TTC549 (cell line): ENCODE data around the gene SMIM23.

Experiments
- FAIRE-seq: peaks from 2 replicates; lab custom pipeline; 2012; peaks lifted over from hg19 to GRCh38; lab: Jason Lieb, UNC

The SMIM23 gene

GRCh38 chr5:171820561-171820960 lies 34.9 kb downstream of the SMIM23 start:
- no peak for FAIRE-seq

DNA sequence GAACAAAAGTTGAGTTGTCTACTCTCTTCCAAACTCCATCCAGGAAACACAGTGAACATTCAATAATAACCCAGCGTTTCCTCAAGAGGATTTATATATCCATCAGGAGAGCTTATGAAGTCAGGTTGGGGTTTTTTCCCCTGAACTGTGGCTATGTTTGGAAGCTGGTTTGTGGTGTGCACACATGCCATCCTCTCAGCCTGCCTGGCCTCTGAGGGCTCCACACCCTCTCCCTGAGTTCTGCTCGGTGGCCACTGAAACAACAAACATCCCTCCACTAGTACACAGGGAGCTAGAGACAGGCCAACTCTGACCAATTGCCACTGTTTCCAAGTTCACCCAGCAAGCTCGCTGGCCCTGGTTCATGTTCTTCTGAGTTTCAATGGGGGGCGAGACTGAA lies 35.7 kb downstream of the SMIM23 start:
- FAIRE-seq: no peak

DNA sequence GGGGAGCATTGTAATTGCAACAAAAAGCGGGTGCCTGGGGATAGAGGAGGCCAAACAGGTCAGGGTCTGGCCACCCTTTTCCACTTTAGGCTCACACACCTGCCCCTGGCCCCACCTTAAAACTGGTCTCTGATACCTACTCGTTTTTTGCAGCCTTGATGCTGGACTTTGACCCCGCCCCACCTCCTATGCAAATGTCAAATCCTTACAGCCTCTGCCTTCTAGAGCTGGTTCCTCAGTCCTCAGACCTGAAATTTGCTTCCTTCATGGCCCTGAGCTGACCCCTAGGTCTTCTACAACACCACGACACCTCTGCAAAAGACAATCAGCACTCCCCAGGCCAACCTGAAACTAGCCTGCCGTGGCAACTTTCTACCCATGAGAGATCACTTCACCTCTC lies 37.7 kb downstream of the SMIM23 start:
- FAIRE-seq: no peak

DNA sequence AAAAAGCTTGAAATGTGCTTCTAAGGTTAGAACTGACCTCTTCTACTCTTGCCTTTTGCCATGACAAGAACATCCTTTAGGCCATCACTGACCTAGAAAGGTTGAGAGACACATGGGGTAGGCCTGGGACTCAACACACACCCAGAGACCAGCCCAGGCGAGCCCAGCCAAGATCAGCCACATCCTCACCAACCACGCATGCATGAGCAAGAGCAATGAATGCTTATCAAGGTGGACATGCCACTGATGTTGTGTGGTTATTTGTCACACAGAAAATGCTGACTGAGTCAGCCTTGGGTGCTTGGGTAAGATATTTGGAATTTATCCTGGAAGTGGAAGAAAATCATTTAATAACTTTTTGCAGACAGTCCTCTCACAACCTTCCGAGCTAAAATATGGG lies 39.4 kb downstream of the SMIM23 start:
- no peak for FAIRE-seq

DNA sequence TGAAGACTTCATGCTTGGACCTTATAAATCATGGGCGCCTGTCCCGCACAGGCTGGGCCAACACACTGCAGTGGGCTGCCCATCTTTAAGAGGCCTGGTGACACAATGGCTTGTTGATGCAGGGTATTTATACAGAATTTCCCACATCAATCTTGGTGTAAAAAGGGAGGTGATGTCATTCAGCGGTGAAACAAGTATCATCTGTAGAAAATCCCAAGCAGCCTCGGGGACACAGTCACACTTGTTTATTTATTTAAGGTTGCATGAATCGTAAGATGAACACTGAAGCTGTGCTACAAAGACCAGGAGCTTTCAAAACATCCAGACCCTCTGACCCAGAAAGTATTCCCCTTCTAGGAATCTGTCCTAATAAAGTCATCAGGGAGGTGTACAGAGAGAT lies 40.5 kb downstream of the SMIM23 start:
- no peak for FAIRE-seq

- FAIRE-seq: no peak
These were observed 41.5 kb downstream of the SMIM23 start for GRCh38 chr5:171827162-171827561.

DNA sequence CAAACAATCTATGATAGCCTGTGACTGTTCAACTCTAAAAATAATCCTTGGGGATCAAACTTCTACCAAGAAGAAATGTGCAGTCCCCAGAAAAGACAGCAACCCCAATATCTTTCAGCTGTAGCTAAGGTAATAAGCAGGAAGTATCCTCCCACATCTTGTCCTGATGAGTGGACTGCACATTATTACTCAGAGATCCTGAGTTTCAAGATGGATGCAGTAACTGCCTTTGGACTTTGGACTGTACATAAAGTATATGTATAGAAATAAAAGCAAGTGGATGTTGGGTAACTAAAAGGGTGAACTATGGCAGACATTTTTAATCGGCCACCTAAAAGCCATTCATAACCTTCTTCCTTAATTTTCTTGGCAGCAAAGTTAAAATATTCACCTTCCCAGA lies 45.1 kb downstream of the SMIM23 start:
- FAIRE-seq: no peak

DNA sequence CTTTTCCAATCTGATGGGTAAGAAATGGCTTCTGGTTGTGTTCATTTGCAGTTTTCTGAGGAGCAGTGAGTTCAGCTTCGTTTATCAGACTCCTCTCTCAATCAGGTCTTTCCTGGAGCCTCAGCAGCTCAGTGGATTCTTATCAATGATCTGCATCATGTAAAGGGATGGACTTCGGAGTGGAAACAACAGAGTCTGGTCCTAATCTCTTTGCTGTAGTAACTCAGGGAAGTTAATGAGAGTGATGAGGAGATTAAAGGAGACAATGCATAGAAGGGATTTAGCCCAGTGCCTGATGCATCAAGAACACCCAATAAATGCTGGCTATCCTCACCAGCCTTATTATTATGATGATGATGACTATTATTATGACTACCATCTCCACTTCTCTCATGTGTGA lies 47.2 kb downstream of the SMIM23 start:
- no peak for FAIRE-seq

GRCh38 chr5:171834461-171834860 lies 48.8 kb downstream of the SMIM23 start:
- no peak for FAIRE-seq

DNA sequence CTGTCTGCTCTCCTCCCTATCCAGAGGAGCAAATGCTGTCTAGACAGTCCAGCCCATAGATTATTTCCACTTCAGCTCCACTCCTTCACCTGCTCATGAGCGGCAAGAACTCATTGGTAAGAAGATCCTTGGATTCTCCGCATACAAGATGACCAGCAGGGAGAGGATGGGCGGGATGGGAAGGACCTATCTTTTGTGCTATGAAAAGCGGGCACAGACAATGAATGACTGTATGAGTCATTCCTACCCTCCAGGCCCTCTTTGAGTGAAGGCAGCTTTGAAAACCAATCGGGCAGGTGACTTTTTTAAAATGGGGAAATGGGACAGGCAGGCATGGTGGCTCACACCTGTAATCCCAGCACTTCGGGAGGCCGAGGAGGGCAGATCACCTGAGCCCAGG lies 49.4 kb downstream of the SMIM23 start:
- no peak for FAIRE-seq

- no peak for FAIRE-seq
These were observed 51.9 kb downstream of the SMIM23 start for GRCh38 chr5:171837522-171837921.

GRCh38 chr5:171838066-171838465 lies 52.4 kb downstream of the SMIM23 start:
- FAIRE-seq: no peak

- no peak for FAIRE-seq
These were observed 53.5 kb downstream of the SMIM23 start for GRCh38 chr5:171839112-171839511.

- FAIRE-seq: no peak
These were observed 54.4 kb downstream of the SMIM23 start for GRCh38 chr5:171840066-171840465.
